C4-2B (cell line): ENCODE data around the gene NEO1.

Source experiments
- ZFX ChIP-seq: fragments of 450-650 bp; IDR thresholded peaks from 2 replicates; pipeline ENCODE4 v1.6.1; 2017
- TF ChIP-seq, protein P1 (sequence below): fragments of 450-650 bp; conservative IDR thresholded peaks from 2 replicates; pipeline ENCODE4 v1.5.1; 2017; ENCODE audit warnings: mild to moderate bottlenecking

DNA sequence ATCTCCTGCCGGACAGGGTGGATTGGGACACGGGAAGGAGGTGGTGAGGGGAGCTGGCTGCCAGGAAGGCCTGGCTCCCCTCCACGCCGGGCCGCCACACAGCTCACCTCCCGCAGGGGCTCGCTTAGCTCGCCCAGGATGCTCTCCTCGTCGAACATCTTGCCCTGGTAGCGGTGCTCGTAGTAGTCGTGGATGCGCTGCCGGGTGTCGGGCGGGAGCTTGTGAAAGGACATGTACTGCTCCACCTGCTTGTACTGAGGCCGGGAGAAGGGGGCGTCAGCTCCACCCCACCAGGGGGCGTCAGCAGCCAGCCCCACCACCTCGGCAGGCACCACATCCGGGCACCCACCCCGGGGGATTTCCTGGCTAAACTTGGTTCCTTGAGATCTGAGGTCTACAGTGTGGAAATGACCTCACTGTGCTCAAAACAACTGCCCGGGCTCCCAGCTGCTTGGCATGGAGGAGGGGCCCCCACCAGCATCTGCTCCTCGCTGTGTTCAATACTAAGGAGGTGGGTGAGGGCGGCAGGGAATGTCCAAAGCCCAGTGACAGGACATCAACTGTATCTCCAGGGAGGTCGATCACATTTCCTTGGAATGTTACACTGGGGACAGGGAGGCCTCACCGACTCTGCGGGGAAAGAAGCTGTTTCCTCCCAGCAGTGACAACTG lies 273.1 kb downstream of the NEO1 start:
- TF ChIP-seq, protein P1, sequence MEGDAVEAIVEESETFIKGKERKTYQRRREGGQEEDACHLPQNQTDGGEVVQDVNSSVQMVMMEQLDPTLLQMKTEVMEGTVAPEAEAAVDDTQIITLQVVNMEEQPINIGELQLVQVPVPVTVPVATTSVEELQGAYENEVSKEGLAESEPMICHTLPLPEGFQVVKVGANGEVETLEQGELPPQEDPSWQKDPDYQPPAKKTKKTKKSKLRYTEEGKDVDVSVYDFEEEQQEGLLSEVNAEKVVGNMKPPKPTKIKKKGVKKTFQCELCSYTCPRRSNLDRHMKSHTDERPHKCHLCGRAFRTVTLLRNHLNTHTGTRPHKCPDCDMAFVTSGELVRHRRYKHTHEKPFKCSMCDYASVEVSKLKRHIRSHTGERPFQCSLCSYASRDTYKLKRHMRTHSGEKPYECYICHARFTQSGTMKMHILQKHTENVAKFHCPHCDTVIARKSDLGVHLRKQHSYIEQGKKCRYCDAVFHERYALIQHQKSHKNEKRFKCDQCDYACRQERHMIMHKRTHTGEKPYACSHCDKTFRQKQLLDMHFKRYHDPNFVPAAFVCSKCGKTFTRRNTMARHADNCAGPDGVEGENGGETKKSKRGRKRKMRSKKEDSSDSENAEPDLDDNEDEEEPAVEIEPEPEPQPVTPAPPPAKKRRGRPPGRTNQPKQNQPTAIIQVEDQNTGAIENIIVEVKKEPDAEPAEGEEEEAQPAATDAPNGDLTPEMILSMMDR: no peak
- no peak for TF ChIP-seq ZFX
